Right lobe of liver (tissue), 6 donors: ENCODE data around the gene MAS1L. TPM values are rescaled to one million over a fixed set of nuclear protein-coding genes. Genes with fewer than 3 reads are reported as not detected.

Source experiments
- ATAC-seq, 4 donors: fragments of 200-7000 bp; cut with Tn5 transposase; one replicate each; pipeline ENCODE4 v1.9.1; 2020; ENCODE audit warnings: mild to moderate bottlenecking in 4 of 4, moderate library complexity in 4 of 4
- DNase-seq, 3 donors: peaks; one replicate each; pipeline ENCODE4 v3.0.0-alpha.2; 2020
- H3K27ac ChIP-seq, 3 donors: fragments of 200-600 bp; one replicate each; pipeline ENCODE4 v1.8.0; 2022
- H3K27me3 ChIP-seq, 2 donors: fragments of 200-600 bp; one replicate each; pipeline ENCODE4 v1.8.0; 2022
- H3K36me3 ChIP-seq, 4 donors: fragments of 200-600 bp; sonication (generic) in 1 of 4; one replicate each; pipeline versions ENCODE4 v1.5.1 to v1.8.0; 2017 to 2022; ENCODE audit warnings: control low read depth in 1 of 4
- H3K4me1 ChIP-seq, 4 donors: fragments of 200-600 bp; sonication (generic) in 1 of 4; one replicate each; pipeline versions ENCODE4 v1.5.1 to v1.8.0; 2017 to 2022; ENCODE audit warnings: control low read depth in 1 of 4
- H3K4me3 ChIP-seq, 3 donors: fragments of 200-600 bp; one replicate each; pipeline ENCODE4 v1.8.0; 2022
- H3K9me3 ChIP-seq, 4 donors: fragments of 200-600 bp; sonication (generic) in 1 of 4; one replicate each; pipeline versions ENCODE4 v1.5.1 to v1.8.0; 2017 to 2022; ENCODE audit warnings: control low read depth in 1 of 4
- CTCF ChIP-seq, 4 donors: fragments of 200-600 bp in 3 of 4; fragments of 450-650 bp in 1 of 4; IDR thresholded peaks; one replicate each; pipeline versions ENCODE4 v1.5.1 to v1.8.0; 2016 to 2022; ENCODE audit warnings: antibody characterized with exemption in 4 of 4, mild to moderate bottlenecking in 2 of 4
- POLR2A ChIP-seq: fragments of 450-650 bp; IDR thresholded peaks from one replicate; pipeline ENCODE4 v1.6.1; 2017; ENCODE audit warnings: antibody characterized with exemption, mild to moderate bottlenecking
- WGBS: methylation state at CpG from one replicate; pipeline ENCODE4 v1.1.6; 2018; ENCODE audit warnings: low coverage, low lambda C conversion rate; ENCODE audit not compliant: insufficient coverage; ENCODE audit errors: missing lambda C conversion rate; 5-methylcytosine and 5-hydroxymethylcytosine counted together
- intact Hi-C, 2 donors: fragments of 100-400 bp; cut with DNase I; formaldehyde crosslinking; loops; one replicate each; pipeline versions ENCODE4 v1.11.2 to v1.14.1; 2022
- total RNA-seq, 6 experiments: library from RNA; depleted of rRNA in 2 of 6; stranded (reverse); fragments of >200 nt in 2 of 6; fragmentation: NEBNext Ultra II Directional in 3 of 6; extraction: Animal tissue kit (Norgen Biotek cat#: 25700) in 3 of 6; gene quantifications; one replicate each; pipeline versions ENCODE4 v1.1.0 to v1.2.4, GENCODE V29; 2016 to 2023
- donor health status: DM: no; HTN: yes; CAD: no.
- donor health status: DM: no; HTN: no; CAD: no.
- donor health status: DM: no; HTN: no; CAD: no.
- donor health status: DM: no; HTN: yes; CAD: no.
- donor health status: DM: no; HTN: yes; CAD: no.

The MAS1L gene
- total RNA-seq, 6 experiments from 2014 or later, result not detected

DNA sequence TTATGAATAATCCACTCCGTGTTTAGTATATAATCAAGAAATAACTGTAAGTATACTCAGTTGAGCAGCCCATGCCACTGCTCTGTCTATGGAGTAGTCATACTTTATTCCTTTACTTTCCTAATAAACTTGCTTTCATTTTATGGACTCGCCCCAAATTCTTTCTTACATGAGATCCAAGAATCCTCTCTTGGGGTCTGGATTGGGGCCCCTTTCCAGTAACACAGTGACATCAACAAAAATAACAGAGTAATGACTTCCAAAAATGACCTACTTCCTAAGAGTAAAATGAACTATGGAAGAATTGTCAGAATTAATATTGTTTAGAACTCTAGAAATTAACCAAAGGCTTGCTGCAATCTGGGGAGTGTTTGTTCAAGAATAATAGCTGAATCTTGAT is 22.0 kb downstream of the MAS1L start:
- WGBS, result 62% methylated on average over 2 of the region's 2 CpGs
- Histone ChIP-seq H3K4me3 (no peak overlapping the region), H3K36me3 (no peaks in the 10 kb centered on the region), H3K27ac (no peak overlapping the region), H3K9me3 (no peaks in the 10 kb centered on the region), H3K27me3 (no peaks in the 10 kb centered on the region), H3K4me1 (no peaks in the 10 kb centered on the region)
- no peak for DNase-seq
- no peak for ATAC-seq
- TF ChIP-seq POLR2A (no peak), CTCF (IDR thresholded peaks at IDR 0.05) (no peak)
- intact Hi-C loops, result no loop called here

DNA sequence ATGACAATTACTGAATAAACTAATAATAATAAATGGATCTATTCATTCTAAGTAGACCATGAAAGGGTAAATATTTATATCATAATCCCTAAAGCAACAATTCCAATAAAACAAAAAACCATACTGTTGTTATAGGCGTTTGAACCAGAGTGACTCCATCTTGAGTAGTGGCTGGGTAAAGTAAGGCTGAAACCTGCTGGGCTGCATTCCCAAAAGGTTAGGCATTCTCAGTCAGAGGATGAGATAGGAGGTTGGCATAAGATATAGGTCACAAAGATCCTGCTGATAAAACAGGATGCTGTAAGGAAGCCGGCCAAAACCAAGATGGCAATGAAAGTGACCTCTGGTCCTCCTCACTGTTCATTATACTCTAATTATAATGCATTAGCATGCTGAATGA is 22.5 kb downstream of the MAS1L start:
- ATAC-seq, result no peak
- Histone ChIP-seq H3K9me3 (no peaks in the 10 kb centered on the region), H3K4me3 (no peak overlapping the region), H3K4me1 (no peaks in the 10 kb centered on the region), H3K27ac (no peak overlapping the region), H3K27me3 (no peaks in the 10 kb centered on the region), H3K36me3 (no peaks in the 10 kb centered on the region)
- TF ChIP-seq POLR2A (no peak), CTCF (IDR thresholded peaks at IDR 0.05) (no peak)
- 82% methylated on average over 2 of the region's 2 CpGs for WGBS
- intact Hi-C loops, result no loop called here
- no peak for DNase-seq

DNA sequence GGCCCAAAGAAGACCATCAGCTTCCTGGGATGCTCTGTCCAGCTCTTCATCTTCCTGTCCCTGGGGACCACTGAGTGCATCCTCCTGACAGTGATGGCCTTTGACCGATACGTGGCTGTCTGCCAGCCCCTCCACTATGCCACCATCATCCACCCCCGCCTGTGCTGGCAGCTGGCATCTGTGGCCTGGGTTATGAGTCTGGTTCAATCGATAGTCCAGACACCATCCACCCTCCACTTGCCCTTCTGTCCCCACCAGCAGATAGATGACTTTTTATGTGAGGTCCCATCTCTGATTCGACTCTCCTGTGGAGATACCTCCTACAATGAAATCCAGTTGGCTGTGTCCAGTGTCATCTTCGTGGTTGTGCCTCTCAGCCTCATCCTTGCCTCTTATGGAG is 25.7 kb downstream of the MAS1L start:
- ATAC-seq (peak; percentile 17 to 91 (median 36)), DNase-seq (peak in 1 of 3 donors; percentile 47)
- Histone ChIP-seq H3K36me3 (no peaks in the 10 kb centered on the region), H3K27me3 (no peaks in the 10 kb centered on the region), H3K9me3 (no peaks in the 10 kb centered on the region), H3K4me3 (no peak overlapping the region), H3K27ac (no peak overlapping the region), H3K4me1 (no peaks in the 10 kb centered on the region)
- intact Hi-C loops, result no loop called here
- TF ChIP-seq CTCF (IDR thresholded peaks at IDR 0.05), result no peak
- no peak for TF ChIP-seq POLR2A
- 55% methylated on average over 6 of the region's 6 CpGs for WGBS

DNA sequence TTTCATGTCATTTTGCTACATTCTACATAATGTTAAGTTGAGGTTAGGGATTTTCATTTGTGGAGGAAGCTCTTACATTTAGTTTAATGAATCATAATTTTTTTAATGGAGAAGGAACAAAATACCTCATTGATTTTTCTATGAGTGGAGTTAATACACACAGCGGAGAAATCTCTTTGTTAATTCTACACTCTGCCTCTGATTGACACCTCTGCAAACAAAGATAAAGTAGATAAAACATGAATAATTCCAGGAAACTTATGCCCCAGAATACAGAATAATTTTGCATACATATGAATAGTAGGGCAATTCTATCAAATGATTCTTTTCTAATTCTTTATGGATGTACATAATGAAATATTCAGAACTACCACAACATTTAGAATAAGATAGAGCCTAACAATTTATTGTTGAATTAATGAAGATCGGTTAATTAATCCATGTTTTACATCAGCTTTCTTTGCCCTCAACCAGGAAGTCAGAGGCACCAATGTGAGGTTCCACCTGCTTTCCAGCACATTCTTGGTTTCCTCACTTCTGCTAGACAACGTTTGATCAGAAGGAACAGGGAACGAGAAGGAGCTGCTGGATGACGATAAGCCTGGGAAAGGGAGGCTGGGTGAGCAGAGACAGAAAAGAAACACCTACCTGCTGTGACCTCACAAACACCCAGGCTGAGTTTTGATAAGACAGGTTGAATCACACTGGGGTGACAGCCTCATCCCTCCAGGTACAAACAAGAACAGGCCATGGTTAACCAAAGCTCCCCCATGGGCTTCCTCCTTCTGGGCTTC is 26.5 kb downstream of the MAS1L start:
- 61% methylated on average over 4 of the region's 5 CpGs for WGBS
- no peaks in the 10 kb centered on the region for H3K36me3 ChIP-seq
- H3K27ac ChIP-seq, result no peak overlapping the region
- ATAC-seq, result no peak
- H3K4me3 ChIP-seq, result no peak overlapping the region
- DNase-seq, result no peak
- H3K9me3 ChIP-seq, result no peaks in the 10 kb centered on the region
- TF ChIP-seq POLR2A (no peak), CTCF (IDR thresholded peaks at IDR 0.05) (no peak)
- intact Hi-C loops, result no loop called here
- H3K27me3 ChIP-seq, result no peaks in the 10 kb centered on the region
- H3K4me1 ChIP-seq, result no peaks in the 10 kb centered on the region
